Body of pancreas (tissue), 4 donors: ENCODE data around the gene ANP32A. TPM values are rescaled to one million over a fixed set of nuclear protein-coding genes. Genes with fewer than 3 reads are reported as not detected.

Experiments used
- ATAC-seq: fragments of 150-250 bp; one replicate; pipeline ENCODE4 v1.9.1; 2016
- DNase-seq, 4 donors: peaks; one replicate each; pipeline ENCODE4 v3.0.0-alpha.2; 2019
- H3K27ac ChIP-seq, 4 donors: fragments of 200-600 bp; sonication (generic); 1 replicate in 3 of 4; 2 replicates in 1 of 4; pipeline versions ENCODE4 v1.5.1 to v1.6.1; 2016 to 2019; ENCODE audit warnings: mild to moderate bottlenecking in 1 of 4, mixed read lengths in 1 of 4, moderate library complexity in 1 of 4
- H3K27me3 ChIP-seq, 2 donors: fragments of 200-600 bp; sonication (generic); one replicate each; pipeline ENCODE4 v1.6.0; 2016; ENCODE audit warnings: mild to moderate bottlenecking in 1 of 2
- H3K36me3 ChIP-seq, 2 donors: fragments of 200-600 bp; sonication (generic); replicated peaks in 1 of 2; 2 replicates each; pipeline ENCODE4 v1.5.1; 2016; ENCODE audit warnings: low read depth in 2 of 2; ENCODE audit not compliant: insufficient read depth in 1 of 2
- H3K4me1 ChIP-seq: fragments of 200-600 bp; sonication (generic); one replicate; pipeline ENCODE4 v1.6.0; 2016
- H3K4me3 ChIP-seq, 2 donors: fragments of 200-600 bp; sonication (generic); 1 replicate in 1 of 2; 2 replicates in 1 of 2; pipeline ENCODE4 v1.5.1; 2016 to 2019
- H3K9me3 ChIP-seq, 3 donors: fragments of 200-600 bp; sonication (generic); 1 replicate in 2 of 3; 2 replicates in 1 of 3; pipeline ENCODE4 v1.5.1; 2016
- POLR2A ChIP-seq, 3 donors: fragments of 450-650 bp; IDR thresholded peaks; one replicate each; pipeline ENCODE4 v1.6.1; 2016; ENCODE audit warnings: antibody characterized with exemption in 3 of 3, mild to moderate bottlenecking in 2 of 3
- WGBS, 2 donors: methylation state at CpG; one replicate each; pipeline ENCODE4 v1.1.5; 2017; 5-methylcytosine and 5-hydroxymethylcytosine counted together
- intact Hi-C: fragments of 100-400 bp; cut with DNase I; formaldehyde crosslinking; loops from one replicate; pipeline ENCODE4 v1.15.1; 2023
- total RNA-seq, 2 donors: library from RNA; depleted of rRNA; stranded (reverse); fragments of >200 nt; gene quantifications; one replicate each; pipeline ENCODE4 v1.1.0, GENCODE V29; 2016
- TF ChIP-seq, protein P1 (sequence below), 7 experiments: fragments of 450-650 bp in 4 of 7; fragments of 200-600 bp in 3 of 7; sonication (generic) in 3 of 7; IDR thresholded peaks; one replicate each; pipeline ENCODE4 v1.5.1; 2016 to 2019; ENCODE audit warnings: antibody characterized with exemption in 7 of 7

Gene ANP32A
- total RNA-seq, 2 donors from 2014 or later, result 27.7 to 37.4 TPM

DNA sequence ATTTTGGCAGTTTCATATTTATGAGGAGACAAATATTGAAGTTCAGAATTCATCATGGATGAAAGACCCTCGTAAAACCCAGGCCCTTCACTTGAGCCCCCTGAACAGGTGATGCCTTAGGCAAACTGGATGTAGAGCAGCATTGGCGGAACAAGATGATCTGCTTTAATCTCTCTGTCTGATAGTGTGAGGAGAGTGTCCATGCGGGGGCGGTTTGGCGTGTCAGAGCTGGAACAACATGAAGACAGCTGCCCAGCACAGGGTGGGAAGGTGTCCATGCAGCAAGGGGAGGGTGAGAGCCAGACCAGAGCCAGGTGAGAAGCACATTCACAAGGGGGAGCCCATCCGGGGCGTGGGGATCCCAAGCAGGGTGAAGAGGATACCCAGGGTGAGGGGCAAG, 31.8 kb upstream of the ANP32A start:
- DNase-seq (no peak), ATAC-seq (no peak)
- Histone ChIP-seq H3K9me3 (peaks cover 0 to 2% (median 0%) of the 10 kb centered on the region in 3 donors), H3K36me3 (no peaks in the 10 kb centered on the region), H3K27me3 (no peaks in the 10 kb centered on the region), H3K4me1 (no peaks in the 10 kb centered on the region), H3K27ac (no peak overlapping the region), H3K4me3 (no peak overlapping the region)
- TF ChIP-seq, protein P1, sequence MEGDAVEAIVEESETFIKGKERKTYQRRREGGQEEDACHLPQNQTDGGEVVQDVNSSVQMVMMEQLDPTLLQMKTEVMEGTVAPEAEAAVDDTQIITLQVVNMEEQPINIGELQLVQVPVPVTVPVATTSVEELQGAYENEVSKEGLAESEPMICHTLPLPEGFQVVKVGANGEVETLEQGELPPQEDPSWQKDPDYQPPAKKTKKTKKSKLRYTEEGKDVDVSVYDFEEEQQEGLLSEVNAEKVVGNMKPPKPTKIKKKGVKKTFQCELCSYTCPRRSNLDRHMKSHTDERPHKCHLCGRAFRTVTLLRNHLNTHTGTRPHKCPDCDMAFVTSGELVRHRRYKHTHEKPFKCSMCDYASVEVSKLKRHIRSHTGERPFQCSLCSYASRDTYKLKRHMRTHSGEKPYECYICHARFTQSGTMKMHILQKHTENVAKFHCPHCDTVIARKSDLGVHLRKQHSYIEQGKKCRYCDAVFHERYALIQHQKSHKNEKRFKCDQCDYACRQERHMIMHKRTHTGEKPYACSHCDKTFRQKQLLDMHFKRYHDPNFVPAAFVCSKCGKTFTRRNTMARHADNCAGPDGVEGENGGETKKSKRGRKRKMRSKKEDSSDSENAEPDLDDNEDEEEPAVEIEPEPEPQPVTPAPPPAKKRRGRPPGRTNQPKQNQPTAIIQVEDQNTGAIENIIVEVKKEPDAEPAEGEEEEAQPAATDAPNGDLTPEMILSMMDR (IDR thresholded peaks at IDR 0.05), result no peak
- no peak for TF ChIP-seq POLR2A (IDR thresholded peaks at IDR 0.05)
- WGBS, 2 donors, result 87 to 88% methylated on average over 7 of the region's 7 CpGs
- intact Hi-C loops, result no loop called here

- no peak for DNase-seq
- ATAC-seq, result no peak
- Histone ChIP-seq H3K36me3 (no peaks in the 10 kb centered on the region), H3K4me1 (no peaks in the 10 kb centered on the region), H3K27me3 (no peaks in the 10 kb centered on the region), H3K4me3 (no peak overlapping the region), H3K27ac (no peak overlapping the region), H3K9me3 (no peaks in the 10 kb centered on the region)
- TF ChIP-seq, protein P1 (IDR thresholded peaks at IDR 0.05), result no peak
- TF ChIP-seq POLR2A (IDR thresholded peaks at IDR 0.05), result no peak
- whole genome bisulfite sequencing, 2 donors, result 86 to 87% methylated on average over 2 of the region's 2 CpGs
- intact Hi-C loops, result no loop called here
These were observed 31.3 kb upstream of the ANP32A start for GRCh38 chr15:68851971-68852370.

GRCh38 chr15:68849497-68849896, 28.8 kb upstream of the ANP32A start:
- Histone ChIP-seq H3K36me3 (no peaks in the 10 kb centered on the region), H3K4me1 (no peaks in the 10 kb centered on the region), H3K4me3 (no peak overlapping the region), H3K27ac (no peak overlapping the region), H3K27me3 (no peaks in the 10 kb centered on the region), H3K9me3 (no peaks in the 10 kb centered on the region)
- DNase-seq (no peak), ATAC-seq (no peak)
- WGBS, 2 donors, result 58 to 70% methylated on average over 2 of the region's 2 CpGs
- intact Hi-C loops, result no loop called here
- TF ChIP-seq, protein P1 (IDR thresholded peaks at IDR 0.05), result no peak
- no peak for TF ChIP-seq POLR2A (IDR thresholded peaks at IDR 0.05)

GRCh38 chr15:68846851-68847439, 26.2 kb upstream of the ANP32A start:
- WGBS, 2 donors, result 87 to 89% methylated on average over 3 of the region's 3 CpGs
- no peaks in the 10 kb centered on the region for H3K36me3 ChIP-seq
- peaks cover 9% of the 10 kb centered on the region for H3K4me1 ChIP-seq
- no peaks in the 10 kb centered on the region for H3K9me3 ChIP-seq
- TF ChIP-seq POLR2A (IDR thresholded peaks at IDR 0.05), result no peak
- TF ChIP-seq, protein P1 (IDR thresholded peaks at IDR 0.05), result no peak
- H3K4me3 ChIP-seq, result no peak overlapping the region
- DNase-seq (no peak), ATAC-seq (no peak)
- no peak overlapping the region for H3K27ac ChIP-seq
- intact Hi-C loops, result no loop called here
- no peaks in the 10 kb centered on the region for H3K27me3 ChIP-seq

GRCh38 chr15:68844856-68845550, 24.3 kb upstream of the ANP32A start:
- Histone ChIP-seq H3K36me3 (no peaks in the 10 kb centered on the region), H3K4me3 (no peak overlapping the region), H3K27me3 (peaks cover 0 to 5% of the 10 kb centered on the region in 2 donors), H3K4me1 (peaks cover 9% of the 10 kb centered on the region), H3K9me3 (no peaks in the 10 kb centered on the region), H3K27ac (no peak overlapping the region)
- no peak for DNase-seq
- no peak for TF ChIP-seq POLR2A (IDR thresholded peaks at IDR 0.05)
- TF ChIP-seq, protein P1 (IDR thresholded peaks at IDR 0.05), result no peak
- WGBS, 2 donors, result 70 to 71% methylated on average over 5 of the region's 5 CpGs
- ATAC-seq, result no peak
- intact Hi-C loops, result no loop called here
